GM08714 (cell line): ENCODE data around the gene LPCAT2.

Source experiments
- H3K4me3 ChIP-seq: fragments of 200-500 bp; sonication (Bioruptor generic); 2 replicates; pipeline ENCODE4 v1.5.1; 2014; ENCODE audit warnings: mild to moderate bottlenecking, low read length, inconsistent platforms
- ZNF274 ChIP-seq: IDR thresholded peaks from 2 replicates; pipeline ENCODE4 v1.6.1; 2012; ENCODE audit warnings: mild to moderate bottlenecking, low read depth, low read length

The LPCAT2 gene

DNA sequence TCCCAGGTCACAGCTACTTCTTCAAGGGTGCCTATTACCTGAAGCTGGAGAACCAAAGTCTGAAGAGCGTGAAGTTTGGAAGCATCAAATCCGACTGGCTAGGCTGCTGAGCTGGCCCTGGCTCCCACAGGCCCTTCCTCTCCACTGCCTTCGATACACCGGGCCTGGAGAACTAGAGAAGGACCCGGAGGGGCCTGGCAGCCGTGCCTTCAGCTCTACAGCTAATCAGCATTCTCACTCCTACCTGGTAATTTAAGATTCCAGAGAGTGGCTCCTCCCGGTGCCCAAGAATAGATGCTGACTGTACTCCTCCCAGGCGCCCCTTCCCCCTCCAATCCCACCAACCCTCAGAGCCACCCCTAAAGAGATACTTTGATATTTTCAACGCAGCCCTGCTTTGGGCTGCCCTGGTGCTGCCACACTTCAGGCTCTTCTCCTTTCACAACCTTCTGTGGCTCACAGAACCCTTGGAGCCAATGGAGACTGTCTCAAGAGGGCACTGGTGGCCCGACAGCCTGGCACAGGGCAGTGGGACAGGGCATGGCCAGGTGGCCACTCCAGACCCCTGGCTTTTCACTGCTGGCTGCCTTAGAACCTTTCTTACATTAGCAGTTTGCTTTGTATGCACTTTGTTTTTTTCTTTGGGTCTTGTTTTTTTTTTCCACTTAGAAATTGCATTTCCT, 3.4 kb upstream of the LPCAT2 start:
- no peak overlapping the region for H3K4me3 ChIP-seq
- no peak for TF ChIP-seq ZNF274

DNA sequence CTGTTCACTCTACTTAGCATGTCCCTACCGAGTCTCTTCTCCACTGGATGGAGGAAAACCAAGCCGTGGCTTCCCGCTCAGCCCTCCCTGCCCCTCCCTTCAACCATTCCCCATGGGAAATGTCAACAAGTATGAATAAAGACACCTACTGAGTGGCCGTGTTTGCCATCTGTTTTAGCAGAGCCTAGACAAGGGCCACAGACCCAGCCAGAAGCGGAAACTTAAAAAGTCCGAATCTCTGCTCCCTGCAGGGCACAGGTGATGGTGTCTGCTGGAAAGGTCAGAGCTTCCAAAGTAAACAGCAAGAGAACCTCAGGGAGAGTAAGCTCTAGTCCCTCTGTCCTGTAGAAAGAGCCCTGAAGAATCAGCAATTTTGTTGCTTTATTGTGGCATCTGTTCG, 2.8 kb upstream of the LPCAT2 start:
- no peak overlapping the region for H3K4me3 ChIP-seq
- no peak for TF ChIP-seq ZNF274

DNA sequence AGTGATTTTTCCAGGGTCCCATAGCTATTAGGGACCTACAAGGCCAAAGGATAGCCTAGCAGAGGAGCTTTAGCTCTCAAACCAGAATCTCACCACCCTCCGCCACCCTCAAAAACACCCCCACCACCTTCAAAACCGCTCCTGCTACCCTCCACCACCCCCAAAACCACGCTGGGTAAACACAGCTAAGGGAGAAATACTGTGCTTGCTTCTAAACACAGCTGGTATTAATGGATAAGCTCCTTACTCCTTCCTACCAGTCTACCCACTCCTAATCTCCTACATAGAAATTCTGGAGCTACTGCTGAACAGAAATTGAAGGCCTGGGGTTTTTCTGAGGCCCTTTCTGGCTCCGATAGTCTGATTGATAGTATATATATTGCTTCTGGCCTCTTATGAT, 2.2 kb upstream of the LPCAT2 start:
- no peak overlapping the region for H3K4me3 ChIP-seq
- no peak for TF ChIP-seq ZNF274

DNA sequence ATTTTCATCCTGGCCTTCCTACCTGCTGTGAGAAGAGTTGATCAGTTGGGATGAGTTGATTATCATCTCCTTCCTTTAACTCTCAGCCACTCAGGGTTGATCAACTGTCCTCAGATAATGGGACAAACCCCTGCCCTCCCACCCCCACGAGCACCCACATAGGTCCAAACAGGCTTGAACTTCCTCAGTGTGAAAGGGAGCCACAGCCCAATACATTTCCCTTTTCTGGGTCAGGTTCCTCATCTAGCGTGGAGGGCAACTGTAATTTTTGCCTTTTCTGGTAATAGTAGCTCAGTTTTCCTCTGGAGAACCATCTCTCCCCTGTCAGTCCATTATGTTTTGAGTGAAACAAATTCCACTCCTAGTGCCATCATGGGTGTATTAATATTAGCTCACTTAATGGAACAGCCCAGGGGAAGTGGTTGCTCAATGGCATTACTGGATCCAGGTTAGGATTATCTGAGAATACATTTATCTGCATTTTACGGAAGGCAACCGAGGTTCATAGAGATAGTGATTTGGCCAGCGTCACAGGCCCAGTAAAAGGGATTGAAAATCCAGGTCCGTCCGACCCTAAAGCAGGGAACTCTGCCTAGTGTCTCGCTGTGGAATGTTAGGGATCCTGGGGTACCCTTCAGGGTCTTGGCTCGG, 476 bp upstream of the LPCAT2 start:
- no peak for TF ChIP-seq ZNF274
- no peak overlapping the region for H3K4me3 ChIP-seq

- TF ChIP-seq ZNF274: no peak
- H3K4me3 ChIP-seq: no peak overlapping the region
Measured at GRCh38 chr16:55510185-55510805, 1.4 kb downstream of the LPCAT2 start.

GRCh38 chr16:55512941-55513340, 4.1 kb downstream of the LPCAT2 start:
- TF ChIP-seq ZNF274: no peak

GRCh38 chr16:55513616-55514015, 4.7 kb downstream of the LPCAT2 start:
- TF ChIP-seq ZNF274: no peak
- H3K4me3 ChIP-seq: no peak overlapping the region

More at GRCh38 chr16:55512941-55513340, 4.1 kb downstream of the LPCAT2 start:
- H3K4me3 ChIP-seq: no peak overlapping the region

DNA sequence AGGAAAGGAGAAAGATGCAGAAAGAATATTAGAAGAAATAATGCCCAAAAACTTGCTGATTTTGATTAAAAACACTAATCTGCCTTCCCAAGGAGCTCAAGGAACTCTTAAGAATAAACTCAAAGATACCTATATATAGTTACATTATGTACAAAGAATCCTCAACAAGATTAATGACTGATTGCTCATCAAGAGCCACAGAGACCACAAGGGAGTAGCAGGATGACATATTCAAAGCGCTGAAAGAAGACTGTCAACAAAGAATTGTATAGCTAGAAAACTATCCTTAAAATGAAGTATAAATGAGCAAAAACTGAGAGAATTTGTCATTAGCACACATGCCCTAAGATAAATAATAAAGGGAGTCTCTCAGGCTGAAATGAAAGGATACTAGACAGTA, 6.2 kb downstream of the LPCAT2 start:
- TF ChIP-seq ZNF274: no peak
- H3K4me3 ChIP-seq: no peak overlapping the region

DNA sequence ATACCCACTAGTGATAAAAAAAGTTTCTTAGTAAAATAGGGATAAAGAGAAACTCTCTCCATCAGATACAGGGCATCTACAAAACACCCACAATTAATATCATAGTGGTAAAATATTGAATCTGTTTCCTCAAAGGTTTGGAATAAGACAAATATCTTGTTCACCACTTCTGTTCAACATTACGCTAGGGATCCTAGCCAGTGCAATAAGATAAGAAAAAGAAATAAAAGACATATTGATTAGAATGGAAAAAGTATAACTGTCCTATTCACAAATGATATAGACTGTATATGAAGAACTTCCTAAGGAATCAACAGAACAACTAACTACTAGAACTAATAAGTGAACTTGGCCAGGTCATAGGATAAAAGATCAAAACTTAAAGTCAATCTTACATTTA, 12.9 kb downstream of the LPCAT2 start:
- H3K4me3 ChIP-seq: no peak overlapping the region
- no peak for TF ChIP-seq ZNF274

- H3K4me3 ChIP-seq: no peak overlapping the region
Measured at GRCh38 chr16:55526441-55526840, 17.6 kb downstream of the LPCAT2 start.

DNA sequence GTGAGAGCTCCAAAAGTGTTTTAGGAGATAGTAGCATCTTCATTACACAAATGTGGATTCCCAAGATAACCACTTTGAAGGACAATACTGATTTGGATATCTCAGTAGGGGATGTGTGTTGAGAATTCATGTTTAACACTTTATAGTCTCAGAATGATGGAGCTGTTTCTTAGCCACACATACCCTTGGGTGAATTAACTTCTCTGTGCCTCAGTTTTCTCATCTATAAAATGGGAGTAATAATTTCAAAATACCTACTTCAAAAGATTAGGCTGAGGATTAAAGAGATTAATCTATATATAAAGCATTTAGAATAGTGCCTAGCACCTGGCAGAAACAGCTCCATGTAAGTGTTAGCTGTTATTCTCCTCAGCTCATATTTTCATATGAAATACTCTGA, 19.0 kb downstream of the LPCAT2 start:
- TF ChIP-seq ZNF274: no peak
- no peak overlapping the region for H3K4me3 ChIP-seq

More at GRCh38 chr16:55526441-55526840, 17.6 kb downstream of the LPCAT2 start:
- no peak for TF ChIP-seq ZNF274

DNA sequence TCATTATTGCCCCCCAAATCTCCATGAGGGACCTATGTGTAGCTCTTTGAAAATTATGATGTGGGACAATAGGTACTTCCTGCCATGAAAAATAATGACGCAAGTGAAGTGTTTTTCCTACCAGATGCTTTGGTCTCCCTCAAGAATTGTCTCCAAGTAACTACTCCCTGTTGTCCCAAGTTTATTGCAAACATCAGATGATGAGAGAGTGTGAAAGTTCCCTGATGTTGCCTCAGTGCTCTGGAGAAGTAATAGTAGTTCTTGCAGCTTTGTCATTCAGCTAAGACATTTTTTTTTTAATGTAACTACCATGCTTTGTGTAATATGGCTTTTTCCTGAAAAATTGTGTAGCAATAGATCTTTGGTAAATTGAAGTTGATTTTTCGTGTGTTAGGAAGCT, 20.1 kb downstream of the LPCAT2 start:
- no peak for TF ChIP-seq ZNF274
- H3K4me3 ChIP-seq: no peak overlapping the region

DNA sequence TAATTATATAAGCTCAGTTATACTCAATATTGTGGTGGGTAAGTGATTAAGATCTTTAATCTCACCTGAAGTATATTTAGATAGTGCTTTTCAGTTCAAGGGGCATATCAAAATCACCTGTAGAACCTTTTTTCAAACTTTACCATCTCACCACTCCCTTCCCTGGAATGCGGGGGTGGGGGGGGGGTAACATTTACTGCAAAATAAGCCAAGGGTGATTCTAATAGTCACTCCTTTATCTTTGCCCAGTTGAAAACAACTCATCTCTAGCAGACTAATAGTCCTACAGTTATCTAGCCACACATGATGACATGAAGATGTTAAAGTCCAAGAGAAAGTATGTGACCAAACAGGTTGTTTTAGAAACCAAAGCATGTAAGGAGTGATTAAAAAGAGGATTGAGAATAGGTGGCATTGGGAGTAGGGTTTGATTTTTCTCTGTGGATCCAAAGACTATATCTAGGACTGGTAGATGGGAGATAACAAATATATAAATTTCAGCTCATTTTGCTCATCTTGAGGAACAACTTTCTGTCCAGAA, 21.5 kb downstream of the LPCAT2 start:
- H3K4me3 ChIP-seq: no peak overlapping the region
- no peak for TF ChIP-seq ZNF274

DNA sequence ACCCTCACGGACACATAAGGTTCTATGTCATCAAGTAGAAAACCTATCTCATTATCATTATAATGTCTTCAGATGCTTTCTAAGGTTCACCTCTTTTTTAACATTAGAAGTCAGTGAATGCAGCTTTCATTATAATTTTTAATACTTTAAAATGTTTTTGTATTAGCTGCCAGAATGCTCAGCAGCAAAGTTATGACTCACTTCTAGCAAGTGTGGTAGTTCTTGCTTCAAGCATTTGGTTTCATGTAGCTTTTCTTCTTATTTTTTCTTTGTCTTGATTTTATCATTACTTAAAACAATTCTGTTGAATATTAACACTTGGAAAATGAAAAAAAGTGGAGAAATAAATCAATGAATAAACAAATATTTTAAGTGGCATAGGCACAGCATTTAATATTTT, 23.4 kb downstream of the LPCAT2 start:
- TF ChIP-seq ZNF274: no peak
- no peak overlapping the region for H3K4me3 ChIP-seq

GRCh38 chr16:55534756-55535155, 25.9 kb downstream of the LPCAT2 start:
- TF ChIP-seq ZNF274: no peak
- no peak overlapping the region for H3K4me3 ChIP-seq
